Posterior cingulate gyrus (tissue), 11 donors: ENCODE data around the gene IFNA1.

Experiments
- DNase-seq, 10 donors: peaks; one replicate each; pipeline versions ENCODE4 v3.0.0 to v3.0.0-alpha.2; 2020 to 2021; ENCODE audit warnings: mixed read lengths in 3 of 10
- intact Hi-C: fragments of 100-400 bp; cut with DNase I; formaldehyde crosslinking; loops from one replicate; pipeline ENCODE4 v1.15.1; 2023

IFNA1 gene

DNA sequence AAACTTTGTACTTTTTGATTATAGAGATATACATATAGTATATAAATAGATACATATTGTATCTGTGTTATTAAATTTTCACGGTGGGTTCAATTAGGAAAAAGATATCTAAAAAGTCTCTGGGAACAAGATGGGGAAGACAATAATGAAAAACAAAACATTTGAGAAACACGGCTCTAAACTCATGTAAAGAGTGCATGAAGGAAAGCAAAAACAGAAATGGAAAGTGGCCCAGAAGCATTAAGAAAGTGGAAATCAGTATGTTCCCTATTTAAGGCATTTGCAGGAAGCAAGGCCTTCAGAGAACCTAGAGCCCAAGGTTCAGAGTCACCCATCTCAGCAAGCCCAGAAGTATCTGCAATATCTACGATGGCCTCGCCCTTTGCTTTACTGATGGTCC is at the start of gene IFNA1:
Gene IFNA1, plus strand, starts transcription at position 301 of the 400 bp plus-strand sequence. Its CDS starts 69 bp downstream, at position 370.
- intact Hi-C loops: no loop called here
- DNase-seq: no peak

DNA sequence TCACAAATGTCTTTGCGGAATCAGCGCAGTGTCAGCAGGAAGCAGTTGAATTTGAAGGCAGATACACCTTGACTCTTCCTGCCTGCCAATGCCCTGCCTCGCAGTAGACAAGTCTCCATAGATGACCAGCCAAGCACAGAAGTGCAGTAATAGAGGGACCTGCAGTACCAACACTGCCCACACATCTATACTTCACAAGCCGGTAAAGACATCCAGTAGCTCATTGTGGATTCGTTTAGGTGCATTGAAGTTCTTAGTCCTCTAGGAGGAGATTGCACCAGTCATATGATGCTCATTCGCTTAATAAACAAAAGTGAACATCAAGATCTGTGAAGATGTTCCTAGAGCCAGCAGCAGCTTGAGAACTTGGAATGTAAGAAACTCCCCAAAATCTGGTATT is 48.0 kb upstream of the IFNA1 start:
- intact Hi-C loops: no loop called here
- no peak for DNase-seq

DNA sequence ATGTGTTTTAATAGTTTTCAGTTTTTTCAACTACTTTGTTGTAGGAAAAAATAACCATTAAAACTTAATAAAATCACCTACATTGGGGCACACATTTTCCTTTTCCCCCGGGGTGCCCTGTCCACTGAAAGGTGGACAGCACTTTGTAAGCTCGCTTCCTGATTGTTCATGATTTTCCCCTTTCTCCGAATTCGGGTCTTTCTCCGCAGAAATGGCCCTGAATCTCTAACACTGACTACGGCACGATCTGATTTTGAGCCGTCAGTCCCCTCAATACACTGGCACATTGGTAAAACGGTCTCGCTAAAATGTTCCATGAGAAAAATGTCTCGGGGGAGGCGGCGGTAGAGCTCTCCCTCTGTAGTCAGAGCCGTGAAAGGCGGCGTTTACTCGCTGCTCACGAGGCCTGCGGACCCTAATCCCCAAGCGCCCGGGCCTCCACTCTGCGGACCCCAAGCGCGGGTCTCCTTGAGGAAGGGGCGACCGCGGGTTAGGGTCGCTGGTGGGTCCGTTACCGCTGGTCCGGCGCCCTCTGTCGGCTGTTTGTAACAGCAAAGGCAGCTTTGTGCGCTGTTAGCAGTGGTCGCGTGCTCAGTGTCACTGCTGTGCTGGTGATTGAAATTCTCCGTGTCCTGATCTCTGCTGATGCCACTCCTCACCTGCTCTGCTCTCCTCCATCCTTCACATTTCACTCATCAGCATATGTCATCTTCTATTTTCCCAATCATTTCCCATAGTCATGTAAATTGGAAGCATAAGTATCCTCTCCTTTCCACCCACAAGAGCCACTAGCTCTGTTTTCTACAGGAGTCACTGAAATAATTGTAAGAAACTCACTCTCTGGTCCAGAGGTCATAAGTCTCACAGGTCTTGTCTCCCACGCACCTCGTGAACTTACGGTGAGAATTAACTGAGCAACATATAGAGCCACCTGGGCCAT is 44.2 kb upstream of the IFNA1 start:
- intact Hi-C loops: loop anchor here (1.0 to 5.0 kb wide), 2 partner anchors 70 to 144 kb away; no protein-coding TSS in a partner anchor
- DNase-seq: peak; percentile 51 to 94 (median 74)

DNA sequence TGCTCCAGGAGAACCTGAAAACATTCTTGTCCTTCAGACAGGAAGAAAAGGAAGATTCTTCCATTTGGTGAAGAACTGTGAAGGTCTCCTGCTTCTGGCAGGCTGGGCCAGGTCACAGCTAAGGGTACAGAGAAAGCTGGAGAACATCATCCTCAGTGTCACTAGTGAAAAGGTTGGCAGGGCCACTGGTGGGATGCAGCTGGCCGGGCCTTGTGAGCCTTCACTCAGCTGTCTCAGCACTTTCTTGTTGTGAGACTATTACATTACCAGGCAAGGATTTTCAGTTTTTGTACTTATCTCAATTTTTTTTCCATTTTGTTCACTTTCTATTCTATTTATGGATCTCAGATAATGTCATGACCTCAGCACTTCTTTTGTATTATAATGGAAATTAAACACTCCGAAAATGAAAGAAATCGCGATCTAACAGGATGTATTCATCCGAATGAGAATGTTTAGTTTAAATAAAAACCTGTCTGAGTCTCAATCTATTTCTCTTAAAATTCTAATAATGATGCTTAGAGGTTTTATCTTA is 41.2 kb upstream of the IFNA1 start:
- peak in 1 of 10 donors; percentile 59 for DNase-seq
- intact Hi-C loops: loop anchor here (5.0 kb wide), 1 partner anchor 147 kb away; no protein-coding TSS in a partner anchor

DNA sequence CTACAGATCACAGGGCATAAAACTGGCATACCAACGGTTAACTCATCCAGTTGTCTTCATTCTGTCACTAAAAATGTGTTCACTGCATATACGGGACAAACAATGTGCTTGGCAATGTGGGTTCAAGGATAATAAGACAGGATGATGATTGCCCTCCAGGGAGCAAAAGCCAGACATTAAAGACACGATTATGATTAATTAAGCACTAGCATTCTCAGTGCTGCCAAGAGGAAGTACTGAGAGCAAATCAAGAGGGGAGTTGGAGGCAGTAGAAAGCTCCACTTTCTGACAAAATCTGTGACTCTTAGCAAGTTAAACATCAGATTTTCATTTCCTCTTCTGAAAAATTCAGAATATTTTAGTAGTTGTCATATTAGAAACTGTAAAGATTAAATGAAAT is 40.3 kb upstream of the IFNA1 start:
- intact Hi-C loops: loop anchor here (5.0 kb wide), 1 partner anchor 148 kb away; no protein-coding TSS in a partner anchor
- DNase-seq: no peak

DNA sequence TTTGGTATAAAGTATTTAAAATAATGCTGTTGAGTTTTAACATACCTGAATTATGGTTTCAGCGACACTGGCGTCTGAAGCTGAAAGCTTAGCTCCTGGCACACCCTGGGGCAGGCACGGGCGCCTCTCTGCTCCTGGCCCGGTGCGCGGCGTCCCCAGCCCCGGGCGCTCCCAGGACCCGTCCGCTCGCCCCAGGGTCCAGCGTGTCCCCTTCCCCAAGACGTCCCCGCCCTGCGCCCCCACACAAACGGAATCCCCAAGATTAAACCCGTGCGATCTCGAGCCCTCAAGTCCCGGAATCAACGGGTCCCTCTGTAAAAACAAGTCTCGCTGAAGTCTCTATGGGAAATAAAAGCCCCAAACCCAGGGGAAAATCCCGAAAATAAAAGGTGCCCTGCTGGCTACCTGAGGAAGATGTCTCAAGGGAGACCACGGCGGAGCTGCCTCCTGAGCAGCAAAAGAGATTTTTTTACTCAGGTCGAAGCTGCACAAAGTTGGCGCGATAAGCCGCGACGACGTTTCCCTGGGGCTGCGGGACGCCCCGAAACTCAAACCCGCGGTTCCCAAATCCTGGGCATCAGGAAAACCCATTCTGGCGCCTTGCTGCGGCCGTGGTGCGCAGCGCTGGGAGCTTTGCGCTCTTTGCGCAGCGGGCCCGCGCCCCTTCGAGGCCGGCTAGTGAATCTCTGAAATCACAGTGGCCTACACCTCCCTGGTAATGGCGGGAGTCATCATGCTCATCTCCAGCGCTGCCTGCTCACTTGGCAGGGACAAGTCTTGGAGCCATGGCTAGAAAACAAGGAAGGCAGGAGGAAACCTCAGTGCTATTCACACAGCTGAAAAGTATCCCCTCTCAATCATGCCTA is 37.6 kb upstream of the IFNA1 start:
- intact Hi-C loops: no loop called here
- DNase-seq: peak in 9 of 10 donors; percentile 27 to 91 (median 48)

DNA sequence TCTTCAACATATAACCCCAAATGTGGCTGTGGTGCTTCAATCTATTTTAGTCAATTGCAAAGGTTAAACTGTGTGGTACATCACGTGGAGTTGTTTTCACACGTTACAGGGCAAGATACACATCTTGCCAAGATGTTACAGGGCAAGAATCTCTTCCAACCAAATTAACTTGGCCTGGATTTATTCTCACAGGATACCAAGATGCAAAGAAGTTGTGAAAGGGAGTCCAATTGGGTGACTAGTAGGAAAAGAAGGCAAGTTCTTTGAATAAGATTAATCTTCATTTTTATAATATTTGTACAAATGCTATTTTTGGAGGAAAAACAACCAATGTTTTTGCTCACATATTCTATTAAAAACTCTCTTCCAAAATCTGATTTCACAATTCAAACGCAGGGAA is 36.1 kb upstream of the IFNA1 start:
- no peak for DNase-seq
- intact Hi-C loops: no loop called here

DNA sequence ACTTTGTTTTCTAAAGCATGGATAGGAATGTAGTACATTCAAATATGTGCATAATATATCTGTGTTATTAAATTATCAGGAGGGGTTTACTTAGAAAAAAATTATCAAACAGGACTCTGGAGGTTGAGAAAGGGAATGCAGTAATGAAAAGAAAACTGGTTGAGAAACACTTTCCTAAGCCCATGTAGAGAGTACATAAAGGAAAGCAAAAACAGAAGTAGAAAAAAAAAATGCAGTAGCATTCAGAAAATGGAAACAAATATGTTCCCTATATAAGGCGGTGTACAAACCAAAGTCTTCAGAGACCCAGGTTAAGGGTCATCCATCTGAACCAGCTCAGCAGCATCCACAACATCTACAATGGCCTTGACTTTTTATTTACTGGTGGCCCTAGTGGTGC is 31.4 kb upstream of the IFNA1 start, which contains the start of gene IFNA8:
Gene IFNA8, plus strand, starts transcription at position 301 of the 400 bp plus-strand sequence. Its CDS starts 60 bp downstream, at position 361.
- intact Hi-C loops: no loop called here
- DNase-seq: no peak

DNA sequence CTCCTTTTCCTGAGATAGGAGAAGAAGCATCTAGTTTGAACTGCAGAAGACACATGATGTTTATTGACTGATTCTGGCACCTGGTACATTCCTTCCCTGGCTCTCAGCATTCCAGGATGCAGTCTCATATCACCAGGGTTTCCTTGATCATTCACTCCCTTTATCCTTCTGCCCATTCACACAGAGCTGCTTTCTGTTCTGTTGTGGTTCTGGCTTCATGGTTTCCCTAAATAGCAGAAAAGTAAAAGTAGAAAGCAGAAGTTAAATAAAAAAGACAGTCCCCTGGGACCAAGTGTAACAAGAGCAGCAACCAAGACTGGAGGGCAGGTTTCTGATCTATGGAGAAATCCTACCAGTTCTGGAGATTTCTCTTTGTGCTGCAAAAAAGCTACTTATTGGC is 28.1 kb upstream of the IFNA1 start:
- no peak for DNase-seq
- intact Hi-C loops: loop anchor here (5.0 kb wide), 1 partner anchor 85 kb away; no protein-coding TSS in a partner anchor

DNA sequence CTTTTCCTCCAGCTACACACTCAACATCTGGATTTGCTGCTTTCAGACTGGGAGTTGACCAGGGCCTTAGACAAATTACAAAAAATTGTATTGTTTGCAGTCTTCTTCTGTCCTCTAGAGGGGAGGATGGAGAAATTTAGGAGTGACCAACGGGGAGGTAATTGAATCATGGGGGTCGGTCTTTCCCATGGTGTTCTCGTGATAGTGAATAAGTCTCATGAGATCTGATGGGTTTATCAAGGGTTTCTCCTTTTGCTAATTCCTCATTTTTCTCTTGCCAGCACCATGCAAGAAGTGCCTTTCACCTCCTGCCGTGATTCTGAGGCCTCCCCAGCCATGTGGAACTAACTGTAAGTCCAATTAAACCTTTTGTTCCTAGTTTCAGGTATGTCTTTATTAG is 27.1 kb upstream of the IFNA1 start:
- DNase-seq: no peak
- intact Hi-C loops: loop anchor here (5.0 kb wide), 1 partner anchor 86 kb away; no protein-coding TSS in a partner anchor

DNA sequence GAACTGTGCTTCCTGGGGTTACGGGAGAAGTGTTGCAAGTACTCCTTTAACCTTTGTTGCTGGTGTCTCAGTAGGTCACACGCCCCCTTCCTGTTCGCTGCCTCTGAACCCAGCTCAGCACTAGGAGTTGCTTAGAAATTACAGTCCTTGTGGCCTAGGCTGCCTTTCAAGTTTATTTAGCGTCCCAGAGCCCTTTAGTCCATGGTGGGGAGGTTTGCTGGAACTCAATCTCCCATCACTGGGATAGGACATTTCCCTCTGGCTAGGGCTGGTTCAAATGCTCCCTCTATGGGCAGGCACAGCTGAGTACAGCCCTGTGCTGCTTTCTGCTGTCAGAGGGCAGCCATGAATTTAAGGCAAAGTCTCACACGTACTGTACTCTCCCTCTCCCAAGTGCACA is 26.6 kb upstream of the IFNA1 start:
- intact Hi-C loops: loop anchor here (5.0 kb wide), 1 partner anchor 86 kb away; no protein-coding TSS in a partner anchor
- peak in 3 of 10 donors; percentile 37 to 78 (median 45) for DNase-seq

DNA sequence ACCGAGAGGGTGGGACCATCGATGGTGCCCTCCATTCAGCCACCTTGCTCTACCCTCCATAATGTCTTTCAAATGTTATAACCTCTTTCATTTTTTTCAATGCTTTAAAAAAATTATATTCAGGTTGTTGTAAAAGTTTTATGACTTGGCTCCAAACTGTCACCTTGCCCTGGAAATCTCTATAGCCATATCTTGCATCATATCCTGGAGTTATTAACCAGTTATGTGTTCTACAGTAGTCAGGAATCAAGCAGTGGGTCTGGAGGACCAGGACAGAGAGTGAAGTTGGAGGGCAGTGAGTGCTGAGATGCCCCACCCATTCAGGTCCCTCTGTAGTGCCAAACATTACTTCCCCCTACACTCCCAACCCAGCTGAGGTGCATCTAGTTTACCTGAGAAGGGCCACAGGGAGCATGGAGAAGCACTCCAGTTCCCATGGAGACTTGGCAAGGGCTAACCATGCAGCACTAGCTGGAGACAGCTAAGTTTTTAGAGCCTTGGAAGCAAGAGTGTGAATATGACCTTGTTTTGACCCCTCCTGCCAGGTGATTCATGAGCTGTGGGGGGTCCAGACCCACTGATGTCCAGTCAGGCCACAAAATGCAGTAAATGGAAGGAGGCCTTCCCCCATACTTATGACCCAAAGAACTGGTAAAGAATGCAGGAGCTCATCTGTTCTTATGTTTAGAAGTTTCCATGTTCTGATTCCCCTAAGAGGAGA is 25.9 kb upstream of the IFNA1 start:
- no peak for DNase-seq
- intact Hi-C loops: loop anchor here (5.0 kb wide), 1 partner anchor 87 kb away; no protein-coding TSS in a partner anchor

DNA sequence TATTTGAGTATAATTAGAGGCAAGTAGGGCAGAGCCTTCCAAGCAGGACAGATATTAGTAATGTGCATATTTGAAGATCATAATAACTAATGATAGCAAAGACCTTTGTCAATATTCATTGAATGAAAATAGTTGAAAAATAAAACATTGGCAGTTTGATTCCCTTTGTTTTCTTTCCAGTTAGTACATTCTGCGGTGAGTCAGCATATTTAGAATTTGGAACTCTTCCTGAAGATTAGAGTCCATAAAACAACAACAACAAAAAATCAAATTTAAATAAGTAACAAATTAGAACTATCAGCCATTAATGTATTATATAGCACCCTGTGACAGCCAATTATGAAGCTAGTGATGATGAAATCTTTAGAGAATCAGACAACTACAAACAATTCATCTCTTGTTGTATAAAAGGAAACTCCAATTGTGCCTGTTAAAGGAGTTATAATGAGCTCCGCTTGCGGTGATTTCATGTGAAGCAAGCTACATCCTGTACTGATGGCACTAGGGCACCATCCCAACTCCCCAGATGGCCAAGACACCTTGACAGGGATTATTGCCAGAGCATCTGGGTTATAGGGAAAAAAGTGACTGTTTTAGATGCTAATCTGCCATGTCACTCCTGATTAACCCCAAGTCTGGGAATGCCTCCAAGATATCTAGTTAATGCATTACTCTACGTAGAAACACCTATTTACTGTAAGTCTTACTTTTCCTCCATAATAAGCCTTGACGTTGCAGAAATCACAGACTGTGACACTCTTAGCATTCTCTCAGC is 24.6 kb upstream of the IFNA1 start:
- no peak for DNase-seq
- intact Hi-C loops: no loop called here

DNA sequence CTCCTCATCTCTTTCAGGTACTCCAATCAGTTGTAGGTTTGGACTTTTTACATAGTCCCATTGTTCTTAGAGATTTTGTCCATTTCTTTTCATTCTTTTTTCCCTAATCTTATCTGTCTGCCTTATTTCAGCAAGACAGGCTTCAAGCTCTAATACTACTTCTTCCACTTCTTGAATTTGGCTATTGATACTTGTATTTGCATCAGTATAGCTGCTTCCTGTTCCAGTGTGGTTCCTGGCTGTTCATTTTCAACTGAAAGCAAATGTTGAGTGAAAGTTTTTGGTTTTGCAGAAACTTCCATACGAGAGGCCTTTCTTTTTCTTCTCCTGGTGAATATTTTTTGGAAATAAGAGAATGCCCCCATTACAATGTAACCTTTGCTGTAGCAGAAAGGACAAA is 12.0 kb upstream of the IFNA1 start:
- no peak for DNase-seq
- intact Hi-C loops: no loop called here

DNA sequence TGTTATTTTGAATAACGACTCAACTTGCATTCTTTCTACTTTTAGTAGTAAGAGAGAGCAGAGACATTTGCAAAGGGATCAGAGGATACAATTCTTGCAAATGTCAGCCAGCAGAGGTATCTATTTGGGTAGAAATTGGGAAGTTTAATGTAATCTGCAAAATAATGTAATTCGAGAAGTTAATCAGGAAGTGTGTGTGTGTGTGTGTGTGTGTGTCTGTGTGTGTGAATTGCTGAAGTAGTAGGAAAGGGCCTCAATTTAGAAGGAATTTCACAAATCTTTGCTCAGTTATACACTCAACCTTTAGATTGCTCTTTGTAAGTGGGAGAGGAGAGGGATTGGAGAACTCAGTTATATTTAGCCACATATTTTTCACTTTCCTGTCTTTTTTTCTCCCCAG is 11.0 kb upstream of the IFNA1 start:
- intact Hi-C loops: no loop called here
- no peak for DNase-seq

DNA sequence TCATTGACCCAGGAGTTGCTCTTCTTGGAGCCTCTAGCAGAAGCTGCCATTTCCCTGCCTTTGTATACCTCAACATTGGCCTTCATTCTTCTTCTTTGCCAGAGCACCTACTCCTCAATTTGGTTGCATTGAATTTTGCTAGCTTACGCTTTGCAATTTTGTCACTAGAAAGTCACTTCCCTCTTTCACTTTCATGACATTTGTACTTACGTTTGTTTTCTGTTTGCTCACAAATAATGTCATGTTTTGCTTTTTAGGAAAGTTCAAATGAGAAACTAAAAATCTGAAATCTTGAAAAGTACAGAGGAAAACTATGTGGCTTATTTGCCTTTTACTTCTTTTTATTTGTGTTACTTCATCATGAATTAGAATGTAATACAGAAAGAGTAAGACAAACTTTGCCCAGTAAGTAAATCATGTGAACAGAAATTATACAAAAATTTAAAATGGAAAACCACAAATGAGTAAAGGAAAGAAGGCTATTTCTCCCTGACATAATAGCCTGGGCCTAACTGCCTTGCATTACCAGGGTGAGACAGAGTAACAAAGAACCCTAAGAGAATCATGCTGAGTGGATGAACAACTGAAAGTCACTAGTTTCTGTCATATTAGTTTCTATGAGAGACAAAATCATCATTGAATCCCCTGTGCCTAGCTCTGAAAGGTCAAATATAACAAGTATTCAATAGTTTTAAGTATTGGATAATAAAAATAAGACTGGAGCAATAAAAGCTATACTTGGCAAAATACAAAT is 7.4 kb upstream of the IFNA1 start:
- no peak for DNase-seq
- intact Hi-C loops: no loop called here

DNA sequence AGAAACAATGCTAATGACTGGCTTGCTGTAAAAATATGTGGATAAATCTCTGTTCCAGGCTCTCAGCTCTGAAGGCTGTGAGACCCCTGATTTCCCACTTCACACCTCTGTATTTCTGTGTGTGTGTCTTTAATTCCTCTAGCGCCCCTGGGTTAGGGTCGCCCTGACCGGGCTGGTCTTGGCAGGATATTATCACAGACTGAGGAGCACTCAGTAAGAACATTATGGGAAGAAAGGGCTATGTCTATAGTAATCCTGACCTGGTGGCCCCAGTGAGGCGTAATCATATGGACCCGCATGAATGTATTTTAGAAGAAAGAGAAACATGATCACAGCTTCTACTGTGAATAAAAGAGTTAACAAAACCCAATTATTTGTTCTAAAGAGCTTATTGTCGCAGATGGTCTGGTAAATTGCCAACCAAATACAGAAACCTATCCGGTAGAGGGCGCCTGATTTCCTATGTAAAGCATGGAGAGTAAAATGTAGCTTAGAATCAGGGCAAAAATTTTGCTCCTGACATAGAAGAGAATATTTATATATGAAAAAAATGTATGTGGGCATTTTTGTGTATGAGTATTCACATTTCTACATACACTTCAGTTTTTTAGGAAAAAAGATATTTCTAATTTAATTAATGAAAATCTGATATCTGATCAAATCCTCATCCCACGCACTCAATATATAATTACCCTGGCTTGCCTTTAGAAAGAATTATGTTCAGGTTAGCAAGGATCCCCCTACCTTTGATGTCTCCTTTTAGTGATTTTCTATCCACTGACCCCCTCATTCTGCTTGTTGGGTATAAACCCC is 5.8 kb upstream of the IFNA1 start:
- DNase-seq: peak in 4 of 10 donors; percentile 25 to 82 (median 48)
- intact Hi-C loops: no loop called here
